Stimulated activated CD4-positive, alpha-beta T cell treated with anti-CD3 and anti-CD28 coated beads, TNF-alpha, amount 100 ng/mL, for 24 hours (primary cell): ENCODE data around the gene MYLK3.
"Not testable (repeated sequence)": the region's sequence is repeated elsewhere in the genome, so short reads cannot be mapped to it uniquely, and the experiment has no call there.

Source experiments
- DNase-seq, 3 experiments: peaks; one replicate each; pipeline ENCODE4 v3.0.0-alpha.2; 2020; ENCODE audit warnings: low read depth in 3 of 3

MYLK3 gene

GRCh38 chr16:46689365-46690280, 58.5 kb downstream of the MYLK3 start, which contains the start of gene ORC6:
TSS of gene ORC6 (plus strand) at chr16:46689659. CDS start at chr16:46689706, 47 bp downstream.
- peak; percentile 94 to 98 (median 96) for DNase-seq

GRCh38 chr16:46688654-46689364, 59.3 kb downstream of the MYLK3 start, which contains the start of gene VPS35:
TSS of gene VPS35 (minus strand) at chr16:46689178. CDS start at chr16:46689133, 45 bp downstream.
- DNase-seq: peak; percentile 99

- no peak for DNase-seq
Observed at GRCh38 chr16:46688101-46688653, 60.0 kb downstream of the MYLK3 start.

- no peak for DNase-seq
Observed at GRCh38 chr16:46687486-46687885, 60.7 kb downstream of the MYLK3 start.

- no peak for DNase-seq
Observed at GRCh38 chr16:46686815-46687473, 61.2 kb downstream of the MYLK3 start.

- DNase-seq: not testable (repeated sequence)
Observed at GRCh38 chr16:46681867-46682266, 66.3 kb downstream of the MYLK3 start.

- DNase-seq: not testable (repeated sequence)
Observed at GRCh38 chr16:46677943-46678342, 70.2 kb downstream of the MYLK3 start.

- peak; percentile 11 to 24 (median 19) for DNase-seq
Observed at GRCh38 chr16:46673320-46674013, 74.7 kb downstream of the MYLK3 start.

GRCh38 chr16:46662123-46662522, 86.0 kb downstream of the MYLK3 start:
- DNase-seq: no peak

GRCh38 chr16:46658925-46659324, 89.2 kb downstream of the MYLK3 start:
- DNase-seq: peak in 1 of 3 experiments; percentile 11
